ENCODE results near the gene AMH.

The AMH gene

GRCh38 chr19:2237051-2237868, 11.9 kb upstream of the AMH start (continued):
- TF ChIP-seq ZNF561 (tag by site-specific recombination; IDR thresholded peaks at IDR 0.05; ENCODE audit: borderline replicate concordance) (no peak; the same call in 1 of the 2 replicates), ATF2 (tag by site-specific recombination; IDR thresholded peaks at IDR 0.05; ENCODE audit: low read depth) (no peak), ZNF274 (IDR thresholded peaks at IDR 0.05; ENCODE audit: low read length) (no peak), ZNF274 (tag by site-specific recombination; IDR thresholded peaks at IDR 0.05; ENCODE audit: borderline replicate concordance) (no peak), ZNF626 (tag by site-specific recombination; IDR thresholded peaks at IDR 0.05) (no peak), KLF17 (tag by site-specific recombination; IDR thresholded peaks at IDR 0.05) (peak; percentile 18; the same call in 1 of the 2 replicates), ZNF112 (tag by site-specific recombination; IDR thresholded peaks at IDR 0.05) (no peak), ZNF548 (tag by site-specific recombination; IDR thresholded peaks at IDR 0.05) (no peak), HOXA7 (CRISPR knock-in tag; IDR thresholded peaks at IDR 0.05; ENCODE audit: borderline replicate concordance) (no peak), ZNF366 (tag by site-specific recombination; conservative IDR thresholded peaks at IDR 0.05) (no peak), ZNF837 (tag by site-specific recombination; IDR thresholded peaks at IDR 0.05) (no peak), ZNF350 (tag by site-specific recombination; IDR thresholded peaks at IDR 0.05) (no peak), ZNF792 (tag by site-specific recombination; IDR thresholded peaks at IDR 0.05) (no peak), ZNF155 (tag by site-specific recombination; IDR thresholded peaks at IDR 0.05) (no peak), ZNF239 (tag by site-specific recombination; IDR thresholded peaks at IDR 0.05) (0 out of 2 replicates have a peak, but pooled peaks have one; percentile 7), ZBTB10 (tag by site-specific recombination; IDR thresholded peaks at IDR 0.05) (no peak), ZFHX2 (tag by site-specific recombination; conservative IDR thresholded peaks at IDR 0.05) (no peak), ZNF324 (tag by site-specific recombination; IDR thresholded peaks at IDR 0.05) (0 out of 2 replicates have a peak, but pooled peaks have one; percentile 10), ZNF701 (tag by site-specific recombination; IDR thresholded peaks at IDR 0.05) (no peak), ZBTB21 (tag by site-specific recombination; IDR thresholded peaks at IDR 0.05) (no peak), SP2 (tag by site-specific recombination; IDR thresholded peaks at IDR 0.05) (no peak; the same call in 1 of the 2 replicates), OSR2 (tag by site-specific recombination; IDR thresholded peaks at IDR 0.05) (no peak), ZNF580 (tag by site-specific recombination; IDR thresholded peaks at IDR 0.05) (peak; percentile 8; the same call in 1 of the 2 replicates), ZEB2 (tag by site-specific recombination; IDR thresholded peaks at IDR 0.05) (no peak), ZNF521 (tag by site-specific recombination; IDR thresholded peaks at IDR 0.05) (no peak), ZNF394 (tag by site-specific recombination; IDR thresholded peaks at IDR 0.05; ENCODE audit: borderline replicate concordance) (peak; percentile 37; the same call in 1 of the 2 replicates), ZNF513 (tag by site-specific recombination; IDR thresholded peaks at IDR 0.05) (no peak), ZNF621 (tag by site-specific recombination; IDR thresholded peaks at IDR 0.05) (no peak), ZNF785 (tag by site-specific recombination; IDR thresholded peaks at IDR 0.05) (no peak), ZFP69B (tag by site-specific recombination; IDR thresholded peaks at IDR 0.05) (no peak; the same call in 1 of the 2 replicates), ZNF596 (tag by site-specific recombination; IDR thresholded peaks at IDR 0.05) (no peak; the same call in 1 of the 2 replicates), ZNF426 (tag by site-specific recombination; IDR thresholded peaks at IDR 0.05) (no peak), ZSCAN16 (tag by site-specific recombination; IDR thresholded peaks at IDR 0.05) (no peak)

All from HEK293 (cell line).